Testis (tissue), 2 donors: Measurements from ENCODE around the gene COL6A1.

Experiments used
- CTCF ChIP-seq, 3 experiments: fragments of 450-650 bp in 2 of 3; fragments of 200-600 bp in 1 of 3; sonication (generic) in 1 of 3; IDR thresholded peaks; one replicate each; pipeline ENCODE4 v1.5.1; 2016 to 2019; ENCODE audit warnings: antibody characterized with exemption in 3 of 3, mild to moderate bottlenecking in 2 of 3, moderate library complexity in 1 of 3
- POLR2A ChIP-seq: fragments of 450-650 bp; IDR thresholded peaks from one replicate; pipeline ENCODE4 v1.6.1; 2017; ENCODE audit warnings: antibody characterized with exemption, mild to moderate bottlenecking, moderate library complexity

DNA sequence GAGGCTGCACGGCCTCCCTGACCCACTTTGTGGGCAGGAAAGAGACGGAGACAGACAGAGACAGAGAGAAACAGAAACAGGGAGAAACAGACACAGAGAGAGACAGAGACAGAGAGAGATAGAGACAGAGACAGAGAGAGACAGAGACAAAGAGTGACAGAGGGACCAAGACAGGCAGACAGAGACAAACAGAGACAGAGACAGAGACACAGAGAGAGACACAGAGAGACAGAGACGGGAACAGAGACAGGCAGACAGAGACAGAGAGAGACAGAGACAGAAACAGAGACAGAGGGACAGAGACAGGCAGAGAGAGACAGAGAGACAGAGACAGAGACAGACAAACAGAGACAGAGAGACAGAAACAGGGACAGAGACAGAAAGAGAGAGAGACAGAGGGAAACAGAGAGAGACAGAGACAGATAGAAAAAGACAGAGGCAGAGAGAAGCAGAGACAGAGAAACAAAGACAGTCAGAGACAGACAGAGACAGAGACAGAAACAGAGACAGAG is 3.1 kb downstream of the COL6A1 start:
- no peak for TF ChIP-seq CTCF (IDR thresholded peaks at IDR 0.05)
- no peak for TF ChIP-seq POLR2A
